HepG2 (cell line): ENCODE data around the gene FAM72B. TPM values are rescaled to one million over a fixed set of nuclear protein-coding genes. Genes with fewer than 3 reads are reported as not detected.
"Not testable (repeated sequence)": the region's sequence is repeated elsewhere in the genome, so short reads cannot be mapped to it uniquely, and the experiment has no call there.

Source experiments
- ATAC-seq: fragments of 200-7000 bp; cut with Tn5 transposase; 3 replicates; pipeline ENCODE4 v1.9.1; 2020; ENCODE audit warnings: mild to moderate bottlenecking, moderate library complexity
- Bru-seq: library from RNA; stranded (reverse); fragments of 400-500 nt; gene quantifications from one replicate; lab custom pipeline; 2021; lab: Mats Ljungman, UMichigan
- BruChase-seq, 2 experiments: library from RNA; stranded (reverse); fragments of 400-500 nt; gene quantifications; one replicate each; lab custom pipeline; 2021; lab: Mats Ljungman, UMichigan
- BruUV-seq: library from RNA; stranded (reverse); fragments of 400-500 nt; replicated peaks from 2 replicates; lab custom pipeline; 2021; lab: Mats Ljungman, UMichigan
- CTCF ChIA-PET: fragments of 300-600 bp; formaldehyde crosslinking; extraction: SDS; loops from one replicate; lab custom pipeline; 2021; ENCODE audit warnings: low total read pairs, inconsistent platforms, low intra/inter-chr PET ratio; lab: Yijun Ruan, JAX
- POLR2A ChIA-PET: fragments of 350-600 bp; sonication (Branson Sonifier 250); formaldehyde crosslinking; loops from one replicate; lab custom pipeline; 2020; ENCODE audit warnings: antibody characterized with exemption, inconsistent platforms; lab: Yijun Ruan, JAX
- DNase-seq: peaks from one replicate; pipeline ENCODE4 v3.0.0-alpha.2; 2015; ENCODE audit warnings: low spot score
- FAIRE-seq: peaks from 3 replicates; lab custom pipeline; 2011; peaks lifted over from hg19 to GRCh38; lab: Jason Lieb, UNC
- H2AFZ ChIP-seq: one replicate; pipeline ENCODE4 v1.6.1; 2011; ENCODE audit warnings: low read length, inconsistent platforms
- H3K27ac ChIP-seq: fragments of 300-600 bp; 3 replicates; pipeline ENCODE4 v1.8.0; 2011; ENCODE audit warnings: mixed run types, mild to moderate bottlenecking, mixed read lengths, low read length, inconsistent platforms; ENCODE audit not compliant: insufficient read depth; ENCODE audit errors: extremely low read length
- H3K27me3 ChIP-seq, 2 experiments: fragments of 200-600 bp in 1 of 2; 2 replicates in 1 of 2; 3 replicates in 1 of 2; pipeline versions ENCODE4 v1.6.0 to v1.8.0; 2011; ENCODE audit warnings: low read length in 2 of 2, mild to moderate bottlenecking in 2 of 2, moderate library complexity in 2 of 2, inconsistent platforms in 1 of 2; ENCODE audit not compliant: insufficient read depth in 2 of 2, control insufficient read depth in 1 of 2
- H3K36me3 ChIP-seq, 2 experiments: fragments of 200-600 bp in 1 of 2; replicated peaks in 1 of 2; 2 replicates in 1 of 2; 3 replicates in 1 of 2; pipeline versions ENCODE4 v1.5.1 to v1.8.0; 2011; ENCODE audit warnings: low read length in 2 of 2, inconsistent platforms in 1 of 2; ENCODE audit not compliant: insufficient read depth in 2 of 2, control insufficient read depth in 1 of 2
- H3K4me1 ChIP-seq: 2 replicates; pipeline ENCODE4 v1.5.1; 2012; ENCODE audit warnings: low read length, inconsistent platforms; ENCODE audit not compliant: insufficient read depth
- H3K4me2 ChIP-seq: 2 replicates; pipeline ENCODE4 v1.6.0; 2011; ENCODE audit warnings: low read depth, low read length, inconsistent platforms
- H3K4me3 ChIP-seq, 3 experiments: fragments of 200-600 bp in 1 of 3; sonication (generic), shearing (Covaris generic) in 1 of 3; replicated peaks in 1 of 3; 2 replicates each; pipeline ENCODE4 v1.5.1; 2011 to 2016; ENCODE audit warnings: low read length in 3 of 3, inconsistent platforms in 2 of 3, low read depth in 2 of 3, mild to moderate bottlenecking in 2 of 3, control low read depth in 1 of 3, mixed read lengths in 1 of 3; ENCODE audit not compliant: insufficient read depth in 1 of 3
- H3K79me2 ChIP-seq: one replicate; pipeline ENCODE4 v1.6.1; 2011; ENCODE audit warnings: low read length, inconsistent platforms; ENCODE audit not compliant: insufficient read depth
- H3K9ac ChIP-seq: 2 replicates; pipeline ENCODE4 v1.6.0; 2011; ENCODE audit warnings: mild to moderate bottlenecking, low read depth, low read length, inconsistent platforms; ENCODE audit not compliant: insufficient read depth
- H3K9me3 ChIP-seq: 2 replicates; pipeline ENCODE4 v1.5.1; 2012; ENCODE audit warnings: mild to moderate bottlenecking, low read length
- H4K20me1 ChIP-seq: 2 replicates; pipeline ENCODE4 v1.6.0; 2011; ENCODE audit warnings: inconsistent platforms, mild to moderate bottlenecking, low read length, moderate library complexity; ENCODE audit not compliant: insufficient read depth
- CREB1 ChIP-seq, 2 experiments: fragments of 450-650 bp in 1 of 2; IDR thresholded peaks; 2 replicates each; pipeline ENCODE4 v1.6.1; 2016 to 2017; ENCODE audit warnings: control low read depth in 1 of 2, mild to moderate bottlenecking in 1 of 2, missing compliant biosample characterization in 1 of 2, missing genetic modification characterization in 1 of 2
- DRAP1 ChIP-seq: IDR thresholded peaks from 2 replicates; pipeline ENCODE4 v1.6.1; 2016; ENCODE audit warnings: missing genetic modification reagents, missing compliant biosample characterization
- HMGXB3 ChIP-seq: sonication (generic); formaldehyde crosslinking; IDR thresholded peaks from 2 replicates; pipeline ENCODE4 v1.4.0; 2020; ENCODE audit warnings: missing genetic modification reagents, borderline replicate concordance
- HNRNPLL ChIP-seq: fragments of 200-400 bp; formaldehyde crosslinking; IDR thresholded peaks from 2 replicates; pipeline ENCODE4 v1.6.1; 2017; ENCODE audit warnings: mild to moderate bottlenecking, low read depth, low read length; ENCODE audit not compliant: poor library complexity, severe bottlenecking
- NAIF1 ChIP-seq: sonication (generic); formaldehyde crosslinking; IDR thresholded peaks from 2 replicates; pipeline ENCODE4 v1.5.0; 2020; ENCODE audit warnings: mild to moderate bottlenecking, missing genetic modification reagents, borderline replicate concordance
- NFYC ChIP-seq: IDR thresholded peaks from 2 replicates; pipeline ENCODE4 v1.6.1; 2016; ENCODE audit warnings: missing genetic modification reagents, missing compliant biosample characterization
- PBX2 ChIP-seq: IDR thresholded peaks from 2 replicates; pipeline ENCODE4 v1.6.1; 2016; ENCODE audit warnings: control low read depth
- SP1 ChIP-seq, 2 experiments: fragments of 450-650 bp in 1 of 2; sonication (generic) in 1 of 2; formaldehyde crosslinking in 1 of 2; IDR thresholded peaks; 2 replicates each; pipeline versions ENCODE4 v1.4.0 to v1.6.1; 2016 to 2020; ENCODE audit warnings: missing genetic modification reagents in 1 of 2
- TAF1 ChIP-seq: sonication (generic); formaldehyde crosslinking; IDR thresholded peaks from 2 replicates; pipeline ENCODE4 v1.4.0; 2020; ENCODE audit warnings: missing genetic modification reagents
- ZMYM4 ChIP-seq: sonication (generic); formaldehyde crosslinking; IDR thresholded peaks from 2 replicates; pipeline ENCODE4 v1.8.1; 2023; ENCODE audit warnings: mild to moderate bottlenecking, missing genetic modification reagents
- WGBS: methylation state at CpG from one replicate; pipeline ENCODE4 v1.1.6; 2017; ENCODE audit warnings: low lambda C conversion rate; 5-methylcytosine and 5-hydroxymethylcytosine counted together
- in situ Hi-C: cut with HindIII; loops from 2 replicates; pipeline ENCODE4 v1.10.0; 2017; ENCODE audit warnings: low pct_unique_long_range_greater_than_20kb; ENCODE audit not compliant: extremely low pct_ligation_motif_present
- intact Hi-C: fragments of 100-400 bp; cut with micrococcal nuclease; formaldehyde crosslinking; loops from one replicate; pipeline ENCODE4 v1.10.0; 2022; ENCODE audit not compliant: unreplicated experiment
- long read RNA-seq, 2 experiments: library from RNA in 1 of 2; library from polyadenylated mRNA in 1 of 2; stranded (forward) in 1 of 2; unstranded in 1 of 2; transcript quantifications; one replicate each; pipeline ENCODE4 v2.0.0, GENCODE V29; 2019 to 2022
- polyA minus RNA-seq, 3 experiments: library from RNA; depleted of rRNA, polyadenylated mRNA; stranded (reverse); fragments of >200 nt; gene quantifications; 2 replicates each; pipeline ENCODE4 v1.2.3, GENCODE V29; 2011; ENCODE audit warnings: low replicate concordance in 1 of 3
- polyA plus RNA-seq, 8 experiments: library from polyadenylated mRNA; depleted of rRNA in 3 of 8; stranded (reverse) in 7 of 8; unstranded in 1 of 8; fragments of >200 nt; fragmentation: Illumina TruSeq in 4 of 8; extraction: Trizol in 4 of 8; gene quantifications; 2 replicates each; pipeline versions ENCODE4 v1.2.1 to v1.2.3, GENCODE V29; 2011 to 2016; ENCODE audit warnings: low read depth in 4 of 8, missing spikeins in 1 of 8, mixed read lengths in 1 of 8; ENCODE audit not compliant: insufficient read depth in 1 of 8
- total RNA-seq, 5 experiments: library from RNA; depleted of rRNA; stranded (reverse); fragments of >200 nt; fragmentation: Illumina TruSeq; extraction: Trizol; gene quantifications; 2 replicates each; pipeline ENCODE4 v1.2.3, GENCODE V29; 2016; ENCODE audit warnings: low read depth in 1 of 5

Gene FAM72B
- total RNA-seq (2016; rRNA removed; fragmentation: Illumina TruSeq; extraction: Trizol): 6.7 and 7.6 TPM in 2 replicates
- 1.9 and 3.6 TPM in 2 replicates for total RNA-seq (2016; cell fraction: cytosol; rRNA removed; fragmentation: Illumina TruSeq; extraction: Trizol; ENCODE audit: low read depth)
- total RNA-seq (2016; cell fraction: insoluble cytoplasmic fraction; rRNA removed; fragmentation: Illumina TruSeq; extraction: Trizol): 6.6 and 7.4 TPM in 2 replicates
- total RNA-seq (2016; cell fraction: membrane; rRNA removed; fragmentation: Illumina TruSeq; extraction: Trizol): 6.1 and 6.3 TPM in 2 replicates
- 3.5 and 6.2 TPM in 2 replicates for total RNA-seq (2016; cell fraction: nucleus; rRNA removed; fragmentation: Illumina TruSeq; extraction: Trizol)
- polyA plus RNA-seq (2011; rRNA removed): 5.0 and 7.7 TPM in 2 replicates
- polyA plus RNA-seq (2011; cell fraction: cytosol; rRNA removed): 3.2 and 3.5 TPM in 2 replicates
- 2.8 and 4.5 TPM in 2 replicates for polyA plus RNA-seq (2011; cell fraction: nucleus; rRNA removed)
- 4.9 and 7.1 TPM in 2 replicates for polyA plus RNA-seq (2012)
- polyA plus RNA-seq (2016; cell fraction: cytosol; fragmentation: Illumina TruSeq; extraction: Trizol; ENCODE audit: low read depth): 1.1 and 1.7 TPM in 2 replicates
- polyA plus RNA-seq (2016; cell fraction: insoluble cytoplasmic fraction; fragmentation: Illumina TruSeq; extraction: Trizol; ENCODE audit: low read depth): 11.4 and 12.2 TPM in 2 replicates
- polyA plus RNA-seq (2016; cell fraction: membrane; fragmentation: Illumina TruSeq; extraction: Trizol; ENCODE audit: low read depth): 2.5 TPM in 2 replicates
- polyA plus RNA-seq (2016; cell fraction: nucleus; fragmentation: Illumina TruSeq; extraction: Trizol; ENCODE audit: insufficient read depth, low read depth): 11.1 and 11.8 TPM in 2 replicates
- polyA minus RNA-seq (2011; rRNA and poly(A)+ RNA removed; ENCODE audit: low replicate concordance): 5.0 and 26.4 TPM in 2 replicates
- polyA minus RNA-seq (2011; cell fraction: cytosol; rRNA and poly(A)+ RNA removed): 8.2 and 9.0 TPM in 2 replicates
- 6.5 and 9.8 TPM in 2 replicates for polyA minus RNA-seq (2011; cell fraction: nucleus; rRNA and poly(A)+ RNA removed)
- percentile 38 among the genes with signal in this experiment for Bru-seq, nascent RNA
- BruChase-seq, experiment 1, labeled RNA remaining after a 6-hour chase: percentile 47 among the genes with signal in this experiment
- percentile 42 among the genes with signal in this experiment for BruChase-seq, experiment 2, labeled RNA remaining after a 2-hour chase
- long read RNA-seq, experiment 1, partial matches to known transcripts: 0 of 4 reads
- long read RNA-seq, experiment 1, other reads (novel, unspliced or antisense): 2 of 4 reads
- long read RNA-seq, experiment 2, partial matches to known transcripts: 0 of 6 reads
- long read RNA-seq, experiment 2, other reads (novel, unspliced or antisense): 4 of 6 reads

GRCh38 chr1:121184290-121185127, at the start of gene FAM72B, which contains the start of gene SRGAP2C:
FAM72B (minus strand) TSS chr1:121184340; CDS start chr1:121183489, 851 bp downstream.
SRGAP2C (plus strand) TSS chr1:121184975; CDS start chr1:121187447, 2,472 bp downstream.
- FAIRE-seq; H3K27me3 ChIP-seq; BruUV-seq; H3K36me3 ChIP-seq; H3K4me1 ChIP-seq; in situ Hi-C loops; CTCF ChIA-PET; H2AFZ ChIP-seq; H4K20me1 ChIP-seq; H3K79me2 ChIP-seq; intact Hi-C loops; H3K27ac ChIP-seq; H3K9me3 ChIP-seq; TF ChIP-seq SP1 (IDR thresholded peaks at IDR 0.05); CREB1 (CRISPR knock-in tag; IDR thresholded peaks at IDR 0.05): not testable (repeated sequence)
- ATAC-seq (peak; percentile 86), DNase-seq (peak; percentile 98)
- 1% methylated on average over 12 of the region's 54 CpGs for WGBS
- peak within 1 kb of the TSS; percentile 39; the same call in 1 of the 2 replicates for H3K4me2 ChIP-seq
- POLR2A ChIA-PET: interaction anchor here (0.7 kb wide), 1 partner anchor 402 kb away, joined by 4 read pairs; no protein-coding TSS in a partner anchor
- H3K9ac ChIP-seq: 0 out of 2 replicates have a peak within 1 kb of the TSS, but pooled peaks have one; percentile 22
- H3K4me3 ChIP-seq: peak within 1 kb of the TSS; percentile 40 to 61 (median 60); a peak in 5 of 6 replicates
- TF ChIP-seq NFYC (peak; percentile 81), SP1 (CRISPR knock-in tag; IDR thresholded peaks at IDR 0.05) (peak; percentile 10; the same call in 1 of the 2 replicates), ZMYM4 (peak; percentile 24; the same call in 1 of the 2 replicates), DRAP1 (peak; percentile 53; the same call in 1 of the 2 replicates), HMGXB3 (peak; percentile 82; the same call in 1 of the 2 replicates), TAF1 (CRISPR knock-in tag) (peak; percentile 39; the same call in 1 of the 2 replicates), CREB1 (IDR thresholded peaks at IDR 0.05) (0 out of 2 replicates have a peak, but pooled peaks have one; percentile 2), PBX2 (peak; percentile 77), HNRNPLL (peak; percentile 96), NAIF1 (CRISPR knock-in tag) (peak; percentile 97)
